SK-N-SH (cell line): ENCODE measurements around the gene FBXW8. TPM values are rescaled to one million over a fixed set of nuclear protein-coding genes. Genes with fewer than 3 reads are reported as not detected.

Experiments used
- CTCF ChIA-PET: fragments of 300-600, 350-600 bp; formaldehyde crosslinking; extraction: SDS; loops from one replicate; lab custom pipeline; 2021; lab: Yijun Ruan, JAX
- POLR2A ChIA-PET: fragments of 350-600 bp; sonication (Branson Sonifier 250); formaldehyde crosslinking; extraction: SDS; loops from one replicate; lab custom pipeline; 2020; ENCODE audit warnings: antibody characterized with exemption, inconsistent platforms; lab: Yijun Ruan, JAX
- DNase-seq: peaks from one replicate; pipeline ENCODE4 v3.0.0; 2012
- H2AFZ ChIP-seq: fragments of 200-600 bp; sonication (generic); 2 replicates; pipeline ENCODE4 v1.8.1; 2016; ENCODE audit warnings: antibody characterized with exemption, mild to moderate bottlenecking, low read depth
- H3F3A ChIP-seq: fragments of 200-600 bp; sonication (generic); replicated peaks from 2 replicates; pipeline ENCODE3; 2016; ENCODE audit warnings: antibody characterized with exemption, mild to moderate bottlenecking; ENCODE audit not compliant: insufficient read depth
- H3K27ac ChIP-seq, 2 experiments: fragments of 200-500 bp in 1 of 2; fragments of 200-600 bp in 1 of 2; sonication (Bioruptor generic) in 1 of 2; sonication (generic), shearing (Covaris generic) in 1 of 2; 2 replicates each; pipeline versions ENCODE4 v1.5.1 to v1.6.1; 2014 to 2016; ENCODE audit warnings: low read depth in 2 of 2, inconsistent platforms in 1 of 2, low read length in 1 of 2, mild to moderate bottlenecking in 1 of 2, mixed read lengths in 1 of 2
- H3K27me3 ChIP-seq: fragments of 200-600 bp; sonication (generic), shearing (Covaris generic); 2 replicates; pipeline ENCODE4 v1.6.1; 2016; ENCODE audit warnings: mixed run types; ENCODE audit not compliant: insufficient read depth
- H3K36me3 ChIP-seq, 2 experiments: fragments of 200-500 bp in 1 of 2; fragments of 200-600 bp in 1 of 2; sonication (Bioruptor generic) in 1 of 2; sonication (generic) in 1 of 2; replicated peaks in 1 of 2; 2 replicates each; pipeline versions ENCODE3 to v1.5.1; 2014 to 2016; ENCODE audit warnings: low read length in 1 of 2, mild to moderate bottlenecking in 1 of 2; ENCODE audit not compliant: insufficient read depth in 2 of 2, control insufficient read depth in 1 of 2
- H3K4me1 ChIP-seq, 2 experiments: fragments of 200-500 bp in 1 of 2; fragments of 200-600 bp in 1 of 2; sonication (Bioruptor generic) in 1 of 2; sonication (generic), shearing (Covaris generic) in 1 of 2; 2 replicates each; pipeline versions ENCODE4 v1.5.1 to v1.6.1; 2014 to 2016; ENCODE audit warnings: low read depth in 1 of 2, low read length in 1 of 2, mixed run types in 1 of 2; ENCODE audit not compliant: insufficient read depth in 2 of 2, control insufficient read depth in 1 of 2
- H3K4me2 ChIP-seq: fragments of 200-600 bp; sonication (generic), shearing (Covaris generic); 2 replicates; pipeline ENCODE4 v1.6.1; 2017; ENCODE audit warnings: mixed run types
- H3K4me3 ChIP-seq, 2 experiments: fragments of 200-500 bp in 1 of 2; fragments of 200-600 bp in 1 of 2; sonication (Bioruptor generic) in 1 of 2; sonication (generic), shearing (Covaris generic) in 1 of 2; 2 replicates each; pipeline versions ENCODE4 v1.5.1 to v1.8.1; 2014 to 2016; ENCODE audit warnings: low read depth in 2 of 2, inconsistent platforms in 1 of 2, low read length in 1 of 2, mild to moderate bottlenecking in 1 of 2, mixed read lengths in 1 of 2, moderate library complexity in 1 of 2
- H3K79me2 ChIP-seq: fragments of 200-600 bp; sonication (generic); 2 replicates; pipeline ENCODE4 v1.8.1; 2017; ENCODE audit warnings: mild to moderate bottlenecking; ENCODE audit not compliant: insufficient read depth
- H3K9ac ChIP-seq: fragments of 200-600 bp; sonication (generic); 2 replicates; pipeline ENCODE4 v1.6.1; 2017; ENCODE audit warnings: mixed run types
- H3K9me2 ChIP-seq: fragments of 200-600 bp; sonication (generic); 2 replicates; pipeline ENCODE4 v1.6.1; 2017; ENCODE audit warnings: mixed run types
- H3K9me3 ChIP-seq: fragments of 200-600 bp; sonication (generic); 2 replicates; pipeline ENCODE4 v1.6.1; 2017; ENCODE audit warnings: mixed run types, mild to moderate bottlenecking, moderate library complexity
- H4K20me1 ChIP-seq: fragments of 200-600 bp; sonication (generic); 2 replicates; pipeline ENCODE4 v1.6.1; 2017; ENCODE audit warnings: mild to moderate bottlenecking, mixed run types; ENCODE audit not compliant: insufficient read depth
- ELF1 ChIP-seq: IDR thresholded peaks from 2 replicates; pipeline ENCODE4 v1.4.0; 2012
- EP300 ChIP-seq, 2 experiments: IDR thresholded peaks; 2 replicates each; pipeline versions ENCODE4 v1.4.0 to v1.6.1; 2012; ENCODE audit warnings: borderline replicate concordance in 1 of 2, low read depth in 1 of 2, low read length in 1 of 2
- GABPA ChIP-seq: IDR thresholded peaks from 2 replicates; pipeline ENCODE4 v1.4.0; 2012; ENCODE audit warnings: low read depth, mild to moderate bottlenecking
- MEF2A ChIP-seq: IDR thresholded peaks from 2 replicates; pipeline ENCODE4 v1.4.0; 2012; ENCODE audit warnings: low read depth, borderline replicate concordance
- POLR2AphosphoS5 ChIP-seq: IDR thresholded peaks from 2 replicates; pipeline ENCODE4 v1.6.1; 2012; ENCODE audit warnings: low read depth, low read length
- SIN3A ChIP-seq: IDR thresholded peaks from 2 replicates; pipeline ENCODE4 v1.6.1; 2012; ENCODE audit warnings: low read depth, mild to moderate bottlenecking, low read length, moderate library complexity, borderline replicate concordance
- USF1 ChIP-seq: IDR thresholded peaks from 2 replicates; pipeline ENCODE4 v1.4.0; 2012; ENCODE audit warnings: low read depth, borderline replicate concordance
- USF2 ChIP-seq: fragments of 150-350 bp; IDR thresholded peaks from 2 replicates; pipeline ENCODE4 v1.6.1; 2017; ENCODE audit warnings: antibody characterized with exemption, low read length, low read depth, borderline replicate concordance
- ZBTB33 ChIP-seq: IDR thresholded peaks from 2 replicates; pipeline ENCODE4 v1.4.0; 2012; ENCODE audit warnings: low read depth, borderline replicate concordance
- WGBS: methylation state at CpG from one replicate; pipeline ENCODE4 v1.1.6; 2017; ENCODE audit warnings: low lambda C conversion rate; 5-methylcytosine and 5-hydroxymethylcytosine counted together
- polyA plus RNA-seq, 3 experiments: library from polyadenylated mRNA; depleted of rRNA; stranded (reverse); fragments of >200 nt; gene quantifications; 2 replicates each; pipeline ENCODE4 v1.2.3, GENCODE V29; 2012

The FBXW8 gene
- polyA plus RNA-seq, 1 of the 3 experiments (the other 2 are of a cell fraction): 15.6 TPM

GRCh38 chr12:117044311-117044710, 133.6 kb downstream of the FBXW8 start:
- WGBS: 81% methylated on average over 11 of the region's 11 CpGs
- Histone ChIP-seq H3K27me3 (no peaks in the 10 kb centered on the region), H3K79me2 (no peaks in the 10 kb centered on the region), H3K4me1 (peaks cover 0 to 13% of the 10 kb centered on the region in 2 experiments; a peak in 1 of 4 replicates), H3K4me2 (no peak overlapping the region), H4K20me1 (no peaks in the 10 kb centered on the region), H3K9me3 (no peaks in the 10 kb centered on the region), H3K36me3 (no peaks in the 10 kb centered on the region)
- DNase-seq: no peak
- TF ChIP-seq ZBTB33: no peak
- TF ChIP-seq, all 33 proteins: peak for 0
- Histone ChIP-seq H3K4me3 (no peak overlapping the region), H3K9me2 (no peaks in the 10 kb centered on the region), H3F3A (no peaks in the 10 kb centered on the region), H3K27ac (no peak overlapping the region), H3K9ac (no peak overlapping the region), H2AFZ (no peak overlapping the region)
- POLR2A ChIA-PET: interaction anchor here (0.6 kb wide), 1 partner anchor 14 kb away, joined by 3 read pairs; no protein-coding TSS in a partner anchor
- CTCF ChIA-PET: interaction anchor here (1.6 kb wide), 1 partner anchor 75 kb away, joined by 8 read pairs; no protein-coding TSS in a partner anchor

GRCh38 chr12:117044790-117045159, 134.0 kb downstream of the FBXW8 start:
- H3K79me2 ChIP-seq: no peaks in the 10 kb centered on the region
- ChIA-PET CTCF (interaction anchor here (1.6 kb wide), 1 partner anchor 74 kb away, joined by 8 read pairs; no protein-coding TSS in a partner anchor), POLR2A (no interaction called here)
- H3K4me3 ChIP-seq: no peak overlapping the region
- H3K27ac ChIP-seq: no peak overlapping the region
- no peaks in the 10 kb centered on the region for H3K27me3 ChIP-seq
- H2AFZ ChIP-seq: no peak overlapping the region
- WGBS: 90% methylated on average over 13 of the region's 13 CpGs
- no peaks in the 10 kb centered on the region for H4K20me1 ChIP-seq
- H3K9me3 ChIP-seq: no peaks in the 10 kb centered on the region
- H3K4me2 ChIP-seq: no peak overlapping the region
- DNase-seq: no peak
- H3K9me2 ChIP-seq: no peaks in the 10 kb centered on the region
- H3K9ac ChIP-seq: no peak overlapping the region
- no peaks in the 10 kb centered on the region for H3K36me3 ChIP-seq
- no peak for TF ChIP-seq USF2
- TF ChIP-seq ELF1: no peak
- no peak for TF ChIP-seq USF1
- no peak for TF ChIP-seq GABPA
- TF ChIP-seq POLR2AphosphoS5: no peak
- TF ChIP-seq MEF2A: no peak
- no peak for TF ChIP-seq EP300 (IDR thresholded peaks at IDR 0.05; ENCODE audit: borderline replicate concordance in 1 of 2, low read depth in 1 of 2, low read length in 1 of 2)
- TF ChIP-seq SIN3A: no peak
- peaks cover 0 to 13% of the 10 kb centered on the region in 2 experiments; a peak in 1 of 4 replicates for H3K4me1 ChIP-seq
- no peaks in the 10 kb centered on the region for H3F3A ChIP-seq
